ENCODE results near the gene SOCS6.

- TF ChIP-seq CTCF (IDR thresholded peaks at IDR 0.05 in 8 of 11, conservative IDR thresholded peaks at IDR 0.05 in 3 of 11) (no peak), POLR2AphosphoS5 (IDR thresholded peaks at IDR 0.05) (no peak), POLR2A (IDR thresholded peaks at IDR 0.05) (no peak)
Measured at GRCh38 chr18:70366670-70367069, 77.8 kb downstream of the SOCS6 start.
